GM19240 (cell line): Measurements from ENCODE around the gene ROPN1L.
"Not testable (repeated sequence)": the region's sequence is repeated elsewhere in the genome, so short reads cannot be mapped to it uniquely, and the experiment has no call there.

Experiments
- DNase-seq: peaks from one replicate; pipeline ENCODE4 v3.0.0; 2011; ENCODE audit warnings: low spot score; ENCODE audit not compliant: insufficient read length

Gene ROPN1L

DNA sequence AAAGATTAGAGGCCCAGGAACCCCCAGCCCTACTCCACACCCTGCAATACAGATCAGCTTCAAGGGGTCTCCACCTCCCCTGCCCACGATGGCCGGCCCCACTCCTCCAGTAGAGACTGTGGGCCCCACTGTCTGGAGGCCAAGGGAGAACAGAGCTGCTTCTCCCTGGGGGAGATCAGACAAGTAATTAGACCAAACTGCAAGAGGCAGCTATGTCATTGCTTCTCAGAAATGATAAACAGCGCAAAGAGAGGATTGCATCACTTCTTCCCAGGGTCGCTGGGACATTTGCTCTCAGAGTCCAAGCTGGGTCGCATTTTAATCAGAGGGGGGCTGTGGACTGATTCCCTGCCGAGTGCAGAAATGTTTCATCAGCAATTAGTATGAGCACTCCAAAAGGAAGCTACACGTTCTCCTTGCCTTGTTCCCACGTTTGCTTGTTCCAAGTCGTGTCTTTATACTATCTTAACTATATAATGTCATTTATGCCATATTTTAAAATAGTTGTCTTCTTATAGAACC lies 59.9 kb downstream of the ROPN1L start:
- no peak for DNase-seq

DNA sequence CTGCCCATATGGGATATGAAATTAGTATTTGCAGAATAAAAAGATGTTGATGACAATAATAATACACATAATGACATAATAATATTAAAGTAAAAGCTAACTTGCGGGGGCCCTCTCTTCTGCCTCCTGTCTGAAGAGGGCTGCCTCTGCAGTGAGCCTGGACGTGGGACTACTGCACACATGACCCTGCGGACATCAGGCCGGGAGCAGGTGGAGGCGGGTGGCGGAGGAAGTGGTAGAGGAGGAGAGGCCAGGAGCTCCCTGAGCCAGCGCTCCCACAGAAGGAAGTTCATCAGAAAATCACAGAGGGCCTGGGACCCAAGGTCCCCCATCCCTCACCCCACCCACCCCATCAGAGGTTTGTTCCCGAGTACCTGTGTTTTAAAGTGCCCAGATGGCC lies 60.5 kb downstream of the ROPN1L start:
- no peak for DNase-seq

DNA sequence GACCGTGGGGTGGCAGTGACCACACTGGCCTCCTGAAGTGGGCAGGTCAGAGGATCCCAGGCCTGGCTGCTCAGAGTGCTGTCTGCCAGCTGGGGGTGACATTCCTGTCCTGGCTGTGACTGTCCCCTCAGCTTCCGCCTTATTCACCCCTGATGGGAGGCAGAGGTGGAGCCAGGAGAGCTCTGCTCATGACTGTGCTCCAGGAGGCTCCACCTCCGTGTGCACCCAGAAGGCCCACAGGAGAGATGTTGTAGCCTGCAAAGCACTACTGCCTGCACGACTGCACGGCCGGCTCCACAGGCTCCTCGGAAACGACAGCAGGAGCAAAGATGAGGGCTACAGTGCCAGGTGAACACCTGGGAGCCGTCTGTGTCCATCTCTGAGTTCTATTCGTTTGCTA lies 60.9 kb downstream of the ROPN1L start:
- no peak for DNase-seq

DNA sequence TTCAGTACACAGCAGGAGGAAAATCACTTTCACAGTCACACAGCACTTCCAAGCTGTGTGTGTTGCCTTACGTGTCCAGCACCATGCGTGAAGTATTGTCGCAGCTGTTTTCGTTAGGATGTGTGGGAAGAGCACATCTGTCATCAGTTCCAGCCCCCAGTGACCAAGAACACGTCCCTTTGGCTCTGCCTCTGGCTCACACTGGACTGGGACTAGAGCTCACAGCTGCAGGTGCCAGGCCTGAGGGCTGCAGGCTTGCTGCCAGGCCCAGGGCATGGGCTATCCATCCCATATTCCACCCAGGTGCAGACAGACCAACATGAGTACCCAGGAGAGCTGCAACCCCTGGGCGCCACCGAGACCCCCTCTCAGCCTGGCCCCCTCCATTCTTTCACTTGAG lies 61.6 kb downstream of the ROPN1L start:
- DNase-seq = no peak

DNA sequence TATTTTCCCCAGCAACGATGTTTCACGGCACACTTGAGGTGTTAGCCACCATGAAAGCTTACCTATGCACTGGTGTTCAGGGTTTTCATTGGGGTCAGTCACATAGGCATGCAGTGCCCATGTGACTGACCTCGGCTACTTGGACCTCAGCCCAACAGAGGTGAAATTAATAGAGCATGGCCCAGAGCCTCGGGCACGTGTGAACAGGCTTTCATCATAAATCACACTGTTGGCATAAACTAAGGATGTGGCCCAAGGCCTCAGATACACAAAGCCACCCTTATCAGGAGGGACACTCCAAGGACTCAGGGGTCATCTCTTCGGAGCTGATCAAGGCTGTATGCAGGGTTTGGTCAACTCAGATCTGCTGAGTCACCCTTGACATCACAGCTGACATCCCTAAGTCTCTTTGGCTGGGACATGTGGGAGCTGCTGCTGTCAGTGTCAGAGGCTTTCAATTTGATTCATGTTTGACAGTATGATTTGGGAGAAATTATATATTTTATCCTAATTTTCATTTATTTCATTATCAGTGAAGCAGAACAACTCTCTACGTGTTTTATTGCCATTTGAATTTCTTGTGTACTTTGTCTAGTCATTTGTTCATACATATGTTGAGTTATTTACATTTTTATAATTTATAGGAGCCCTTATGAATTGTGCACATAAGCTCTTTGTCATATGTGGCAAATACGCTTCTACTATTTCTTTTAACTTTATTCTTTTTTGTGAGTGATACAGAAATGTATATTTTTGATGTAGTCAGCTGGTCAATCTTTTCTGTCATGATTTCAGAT lies 62.5 kb downstream of the ROPN1L start:
- no peak for DNase-seq

DNA sequence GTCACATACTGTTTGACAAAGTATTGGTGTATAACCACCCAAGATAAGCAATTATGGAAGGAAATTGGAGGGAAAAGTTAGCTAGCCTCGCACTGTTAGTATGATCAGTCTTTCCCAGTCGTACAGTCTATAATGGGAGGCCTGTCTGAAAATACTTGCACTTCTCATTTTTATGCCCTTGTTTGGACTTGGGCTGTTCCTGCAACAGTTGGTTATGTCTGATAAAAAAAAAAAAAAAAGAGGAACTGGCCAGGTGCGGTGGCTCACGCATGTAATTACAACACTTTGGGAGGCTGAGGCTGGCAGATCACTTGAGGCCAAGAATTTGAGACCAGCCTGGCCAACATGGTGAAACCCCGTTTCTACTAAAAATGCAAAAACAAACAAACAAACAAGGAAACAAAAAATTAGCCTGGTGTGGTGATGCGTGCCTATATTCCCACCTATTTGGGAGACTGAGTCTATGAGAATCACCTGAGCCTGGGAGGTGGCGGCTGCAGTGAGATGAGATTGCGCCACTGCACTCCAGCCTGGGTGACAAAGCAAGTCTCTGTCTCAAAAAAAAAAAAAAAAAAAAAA lies 63.9 kb downstream of the ROPN1L start:
- no peak for DNase-seq

DNA sequence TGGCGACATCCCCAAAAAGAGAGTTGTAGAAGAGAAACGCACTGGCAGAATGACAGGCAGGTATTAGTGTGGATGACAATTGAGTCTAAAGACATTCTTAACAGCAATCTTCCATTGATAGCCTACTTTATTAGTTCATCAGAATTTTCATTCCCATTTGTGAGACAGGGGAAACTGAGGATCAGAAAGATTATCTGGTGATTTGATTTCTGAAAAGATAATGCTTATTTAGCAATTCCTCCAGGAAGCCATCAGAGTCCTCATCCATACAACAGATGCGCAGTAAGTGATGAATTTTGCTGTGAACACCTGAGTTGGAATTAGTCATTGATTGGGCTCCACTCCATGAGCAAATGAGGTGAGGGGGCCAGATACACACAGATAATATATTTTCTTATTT lies 64.9 kb downstream of the ROPN1L start:
- no peak for DNase-seq

DNA sequence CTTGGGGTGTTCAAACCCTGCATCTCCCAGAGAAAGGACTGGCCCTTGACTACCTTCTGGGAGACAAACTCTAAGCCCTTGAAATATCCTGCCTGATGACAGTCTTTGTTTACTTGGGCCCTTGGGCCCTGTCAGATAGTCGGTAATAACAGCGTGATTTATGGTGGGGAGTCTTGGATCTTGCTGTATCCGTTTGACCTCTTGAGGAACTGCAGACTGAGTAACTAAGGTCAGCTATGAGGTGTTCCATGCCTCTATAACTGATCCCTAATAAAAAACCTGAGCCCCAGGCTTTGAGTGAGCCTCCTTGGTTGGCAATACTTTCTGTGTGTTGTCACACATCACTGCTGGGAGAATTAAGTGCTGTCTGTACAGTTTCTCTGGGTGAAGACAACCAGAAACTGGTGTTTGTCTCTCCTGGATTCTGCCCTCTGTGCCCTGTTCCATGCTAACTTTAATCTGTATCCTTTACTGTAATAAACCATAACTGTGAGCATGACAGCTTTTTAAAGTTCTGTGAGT lies 66.0 kb downstream of the ROPN1L start:
- no peak for DNase-seq

DNA sequence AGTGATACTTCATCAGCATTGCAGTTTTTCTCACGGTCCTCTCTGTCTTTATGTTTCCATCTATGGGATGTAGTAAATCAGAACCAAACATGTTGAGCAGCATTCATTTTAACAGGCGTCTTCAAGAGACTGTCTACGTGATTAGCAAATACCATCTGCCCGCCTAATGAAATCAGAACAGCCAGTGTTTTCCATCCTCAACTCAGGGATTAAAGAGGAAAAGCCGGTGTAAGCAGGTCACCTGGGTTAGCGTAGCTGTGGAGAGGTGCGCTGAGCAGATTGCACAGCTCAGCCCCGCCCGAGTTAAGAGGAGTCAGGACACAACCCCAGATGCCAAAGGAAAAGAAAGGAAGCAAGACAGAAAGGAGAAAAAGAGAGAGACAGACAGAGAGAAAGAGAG lies 67.9 kb downstream of the ROPN1L start:
- DNase-seq = no peak

DNA sequence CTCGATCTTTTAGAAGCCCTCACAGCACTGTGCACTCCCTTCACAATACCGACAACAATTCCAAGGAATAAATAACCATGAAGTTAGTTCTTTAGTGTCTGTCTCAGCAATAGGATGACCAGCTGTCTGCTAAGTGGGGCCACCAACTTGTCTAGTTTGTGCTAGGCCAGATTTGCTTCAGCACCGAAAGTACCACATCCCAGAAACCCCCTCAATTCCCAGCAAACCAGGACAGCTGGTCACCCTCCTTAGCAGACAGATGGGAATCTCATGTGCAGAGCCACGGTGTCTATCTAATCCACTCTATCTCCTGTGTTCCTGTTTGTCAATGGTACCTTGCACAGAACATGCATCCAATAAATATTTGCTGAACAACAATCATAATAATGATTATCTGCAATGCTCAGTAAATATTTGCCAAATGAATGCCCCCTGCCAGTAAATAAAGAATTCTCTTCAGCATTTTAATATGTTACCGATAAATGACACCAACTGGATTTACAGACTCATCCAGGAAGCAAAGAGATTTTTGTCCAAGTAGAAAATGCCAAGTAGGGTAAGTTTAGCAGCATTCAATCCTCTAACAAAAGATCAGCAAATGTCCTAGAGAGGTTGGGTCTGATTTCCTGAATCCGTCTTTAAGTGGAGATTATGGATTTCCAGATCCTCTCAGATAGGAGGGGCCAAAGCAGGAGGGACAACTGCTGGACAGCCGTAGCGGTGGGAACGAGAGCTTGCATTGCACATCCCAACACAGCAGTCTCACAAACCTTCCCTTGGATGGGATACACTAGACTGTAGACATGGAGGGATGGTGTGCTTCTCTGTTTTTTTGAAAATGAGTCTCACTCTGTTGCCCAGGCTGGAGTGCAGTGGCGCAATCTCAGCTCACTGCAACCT lies 70.3 kb downstream of the ROPN1L start:
- no peak for DNase-seq

DNA sequence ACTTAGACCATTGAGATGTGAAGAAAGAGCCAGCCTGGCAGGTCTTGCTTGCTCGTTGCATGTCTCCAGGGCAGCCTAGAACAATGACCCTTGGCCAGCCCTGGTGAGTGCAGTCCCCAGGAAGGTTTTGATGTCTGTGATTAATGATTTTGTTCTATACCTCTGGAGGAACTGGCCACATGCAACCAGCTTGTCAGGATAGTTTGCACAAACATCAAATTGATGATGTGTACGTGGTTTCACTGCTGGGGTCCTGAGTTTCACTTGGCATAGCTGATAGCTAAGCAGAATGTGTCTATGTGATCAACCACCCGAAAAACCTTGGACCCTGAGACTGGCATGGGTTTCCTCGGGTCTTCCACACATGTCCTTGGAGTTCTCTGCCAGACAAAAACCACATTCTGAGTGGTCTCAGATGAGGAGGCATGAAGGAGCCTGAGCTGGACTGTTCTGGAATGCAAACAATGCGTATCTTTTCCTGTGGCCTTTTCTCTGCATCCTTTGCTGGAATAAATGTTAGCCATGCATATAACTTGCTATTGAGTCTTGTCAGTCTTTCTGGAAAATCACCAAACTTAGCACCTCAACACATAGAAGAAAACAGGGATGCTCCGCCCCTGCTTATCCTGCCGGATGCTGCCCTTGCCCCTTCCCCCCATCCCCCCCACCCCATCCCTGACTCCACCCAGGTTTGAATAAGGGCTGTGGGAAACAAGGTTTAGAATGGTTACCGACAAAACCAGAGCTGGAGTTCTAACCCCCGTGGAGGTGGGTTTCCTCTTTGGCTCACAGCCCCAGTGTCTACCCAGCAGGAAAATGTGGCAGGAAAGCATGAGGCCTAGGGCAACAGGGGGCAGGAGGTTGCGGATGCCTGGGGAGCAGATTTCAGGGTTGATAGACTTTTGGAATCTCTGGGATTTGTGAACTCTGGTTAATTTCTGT lies 72.1 kb downstream of the ROPN1L start:
- DNase-seq = no peak

DNA sequence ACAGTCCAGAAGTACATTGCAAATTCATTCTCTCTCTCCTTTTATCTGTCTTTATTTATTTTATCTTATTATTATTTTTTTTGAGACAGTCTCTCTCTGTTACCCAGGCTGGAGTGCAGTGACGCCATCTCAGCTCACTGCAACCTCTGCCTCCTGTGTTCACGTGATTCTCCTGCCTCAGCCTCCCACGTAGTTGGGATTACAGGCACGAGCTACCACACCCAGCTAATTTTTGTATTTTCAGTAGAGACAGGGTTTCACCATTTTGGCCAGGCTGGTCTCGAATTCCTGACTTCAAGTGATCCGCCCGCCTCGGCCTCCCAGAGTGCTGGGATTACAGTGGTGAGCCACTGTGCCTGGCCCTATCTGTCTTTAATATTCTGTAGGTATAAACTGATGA lies 72.9 kb downstream of the ROPN1L start:
- not testable (repeated sequence) for DNase-seq
